K562 (cell line): ENCODE results near the gene CFAP298. TPM values are rescaled to one million over a fixed set of nuclear protein-coding genes. Genes with fewer than 3 reads are reported as not detected.

Source experiments
- MEF2D ChIP-seq: conservative IDR thresholded peaks from 2 replicates; pipeline ENCODE4 v1.6.1; 2016; ENCODE audit warnings: low read depth, missing genetic modification characterization, missing compliant biosample characterization
- NCOA2 ChIP-seq, 2 experiments: fragments of 450-650 bp; IDR thresholded peaks; 2 replicates each; pipeline ENCODE4 v1.6.1; 2018; ENCODE audit warnings: mild to moderate bottlenecking in 2 of 2, moderate library complexity in 1 of 2; ENCODE audit not compliant: partially characterized antibody in 2 of 2
- POU5F1 ChIP-seq: fragments of 150-350 bp; IDR thresholded peaks from 2 replicates; pipeline ENCODE4 v1.6.1; 2014; ENCODE audit warnings: borderline replicate concordance, low read length, low read depth, mild to moderate bottlenecking; ENCODE audit not compliant: partially characterized antibody
- RBM39 ChIP-seq: fragments of 200-400 bp; formaldehyde crosslinking; optimal IDR thresholded peaks from 2 replicates; pipeline ENCODE3; 2018; ENCODE audit warnings: low read depth, low read length
- RHOXF2B ChIP-seq: fragments of 250-450 bp; sonication (Bioruptor Pico); conservative IDR thresholded peaks from 2 replicates; pipeline ENCODE4 v1.5.1; 2021
- SP1 ChIP-seq: sonication (generic); formaldehyde crosslinking; IDR thresholded peaks from 2 replicates; pipeline ENCODE4 v1.8.1; 2022; ENCODE audit warnings: mild to moderate bottlenecking, missing genetic modification reagents
- SUPT5H ChIP-seq: fragments of 450-650 bp; IDR thresholded peaks from 2 replicates; pipeline ENCODE4 v1.6.1; 2016
- ZNF12 ChIP-seq: sonication (generic); formaldehyde crosslinking; IDR thresholded peaks from 2 replicates; pipeline ENCODE4 v1.4.0; 2020; ENCODE audit warnings: mild to moderate bottlenecking, missing genetic modification reagents
- ZNF707 ChIP-seq: fragments of 250-450 bp; sonication (Bioruptor Pico); conservative IDR thresholded peaks from 2 replicates; pipeline ENCODE4 v1.8.0; 2022; ENCODE audit warnings: inconsistent platforms, mild to moderate bottlenecking, moderate library complexity
- polyA plus RNA-seq, 8 experiments: library from polyadenylated mRNA; depleted of rRNA in 4 of 8; stranded (reverse) in 5 of 8; unstranded in 3 of 8; fragments of >200 nt; fragmentation: Nextera tagmentation in 2 of 8; fragmentation: Illumina TruSeq in 1 of 8; extraction: Ambion mirVana in 2 of 8; extraction: Trizol in 1 of 8; gene quantifications; 2 replicates each; pipeline versions ENCODE4 v1.2.1 to v1.2.3, GENCODE V29; 2011 to 2014; ENCODE audit warnings: inconsistent platforms in 1 of 8, missing spikeins in 1 of 8
- total RNA-seq, 7 experiments: library from RNA; depleted of rRNA in 6 of 7; stranded (reverse); fragments of >200 nt in 6 of 7; fragmentation: Illumina TruSeq in 2 of 7; extraction: Trizol in 2 of 7; gene quantifications; 2 replicates each; pipeline versions ENCODE4 v1.2.1 to v1.2.3, GENCODE V29; 2011 to 2021; ENCODE audit warnings: low replicate concordance in 1 of 7
- TF ChIP-seq, protein P1 (sequence below), 2 experiments: fragments of 450-650 bp; conservative IDR thresholded peaks; 2 replicates each; pipeline ENCODE4 v1.6.1; 2017; ENCODE audit warnings: mild to moderate bottlenecking in 2 of 2, moderate library complexity in 2 of 2
- TF ChIP-seq, protein P2 (sequence below), 2 experiments: fragments of 450-650 bp; IDR thresholded peaks; 2 replicates each; pipeline ENCODE4 v1.6.1; 2018; ENCODE audit warnings: mild to moderate bottlenecking in 2 of 2, low read depth in 1 of 2; ENCODE audit not compliant: partially characterized antibody in 2 of 2
- TF ChIP-seq, protein P3 (sequence below): sonication (generic); formaldehyde crosslinking; IDR thresholded peaks from 2 replicates; pipeline ENCODE4 v1.8.1; 2023; ENCODE audit warnings: mild to moderate bottlenecking, missing genetic modification reagents
- TF ChIP-seq, protein P4 (sequence below): fragments of 450-650 bp; IDR thresholded peaks from one replicate; pipeline ENCODE4 v1.6.1; 2018; ENCODE audit warnings: mild to moderate bottlenecking, moderate library complexity; ENCODE audit not compliant: partially characterized antibody
- TF ChIP-seq, protein P5 (sequence below): fragments of 250-450 bp; sonication (Bioruptor Pico); IDR thresholded peaks from 2 replicates; pipeline ENCODE4 v1.8.0; 2021; ENCODE audit warnings: moderate library complexity, mild to moderate bottlenecking, inconsistent platforms

Gene CFAP298
- total and polyA plus RNA-seq, 9 of the 15 experiments (the other 6 are each of a cell fraction or from before 2014, with no cell fraction given) = 31.4 to 178 (median 89.7) TPM

DNA sequence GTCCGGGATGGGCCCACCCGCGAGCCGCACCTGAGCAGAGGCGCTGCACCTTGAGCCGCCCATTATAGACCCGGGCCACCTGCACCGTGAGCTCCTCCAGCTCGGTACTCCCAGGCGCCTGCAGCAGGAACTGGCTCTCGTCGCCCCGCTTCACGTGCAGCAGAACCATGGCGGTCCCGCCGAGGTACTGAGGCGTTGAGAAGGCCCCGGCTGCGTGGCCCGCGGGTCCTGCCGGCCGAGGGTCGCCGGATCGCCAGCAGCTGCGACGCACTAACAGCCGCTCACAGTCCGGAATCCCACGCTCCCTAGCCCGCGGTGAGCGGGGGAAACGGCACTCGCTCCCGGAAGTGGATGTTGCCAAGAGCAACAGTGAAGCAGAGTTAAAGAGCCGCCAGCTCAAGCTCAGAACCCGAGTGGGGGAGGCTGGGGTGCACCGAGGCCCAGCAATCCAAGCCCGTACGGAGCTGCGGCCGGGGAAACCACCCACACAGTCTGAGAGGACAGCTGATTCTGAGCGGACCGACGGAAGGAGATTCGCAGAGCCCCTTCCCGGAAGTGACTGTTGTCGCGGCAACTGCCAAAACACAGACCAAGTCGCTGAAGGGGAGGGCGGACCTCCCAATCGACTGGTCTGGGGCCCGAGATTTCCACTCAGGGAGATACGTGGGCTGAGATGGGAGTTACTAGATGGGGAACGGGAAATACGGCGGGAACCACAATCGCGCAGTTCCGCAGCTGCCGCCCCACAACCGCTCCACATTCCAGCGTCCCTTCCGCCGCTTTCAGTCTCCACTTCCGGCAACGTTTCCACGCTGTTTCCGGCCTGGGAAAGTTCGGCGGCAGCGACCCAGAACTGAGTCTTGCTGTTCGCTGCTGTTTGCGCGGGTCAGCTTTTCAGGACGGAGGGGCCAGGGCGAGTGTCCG lies at the start of gene CFAP298 (continued):
- TF ChIP-seq, protein P1, sequence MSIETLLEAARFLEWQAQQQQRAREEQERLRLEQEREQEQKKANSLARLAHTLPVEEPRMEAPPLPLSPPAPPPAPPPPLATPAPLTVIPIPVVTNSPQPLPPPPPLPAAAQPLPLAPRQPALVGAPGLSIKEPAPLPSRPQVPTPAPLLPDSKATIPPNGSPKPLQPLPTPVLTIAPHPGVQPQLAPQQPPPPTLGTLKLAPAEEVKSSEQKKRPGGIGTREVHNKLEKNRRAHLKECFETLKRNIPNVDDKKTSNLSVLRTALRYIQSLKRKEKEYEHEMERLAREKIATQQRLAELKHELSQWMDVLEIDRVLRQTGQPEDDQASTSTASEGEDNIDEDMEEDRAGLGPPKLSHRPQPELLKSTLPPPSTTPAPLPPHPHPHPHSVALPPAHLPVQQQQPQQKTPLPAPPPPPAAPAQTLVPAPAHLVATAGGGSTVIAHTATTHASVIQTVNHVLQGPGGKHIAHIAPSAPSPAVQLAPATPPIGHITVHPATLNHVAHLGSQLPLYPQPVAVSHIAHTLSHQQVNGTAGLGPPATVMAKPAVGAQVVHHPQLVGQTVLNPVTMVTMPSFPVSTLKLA (conservative IDR thresholded peaks at IDR 0.05) = peak; percentile 99
- TF ChIP-seq SP1 = peak; percentile 77
- TF ChIP-seq, protein P2, sequence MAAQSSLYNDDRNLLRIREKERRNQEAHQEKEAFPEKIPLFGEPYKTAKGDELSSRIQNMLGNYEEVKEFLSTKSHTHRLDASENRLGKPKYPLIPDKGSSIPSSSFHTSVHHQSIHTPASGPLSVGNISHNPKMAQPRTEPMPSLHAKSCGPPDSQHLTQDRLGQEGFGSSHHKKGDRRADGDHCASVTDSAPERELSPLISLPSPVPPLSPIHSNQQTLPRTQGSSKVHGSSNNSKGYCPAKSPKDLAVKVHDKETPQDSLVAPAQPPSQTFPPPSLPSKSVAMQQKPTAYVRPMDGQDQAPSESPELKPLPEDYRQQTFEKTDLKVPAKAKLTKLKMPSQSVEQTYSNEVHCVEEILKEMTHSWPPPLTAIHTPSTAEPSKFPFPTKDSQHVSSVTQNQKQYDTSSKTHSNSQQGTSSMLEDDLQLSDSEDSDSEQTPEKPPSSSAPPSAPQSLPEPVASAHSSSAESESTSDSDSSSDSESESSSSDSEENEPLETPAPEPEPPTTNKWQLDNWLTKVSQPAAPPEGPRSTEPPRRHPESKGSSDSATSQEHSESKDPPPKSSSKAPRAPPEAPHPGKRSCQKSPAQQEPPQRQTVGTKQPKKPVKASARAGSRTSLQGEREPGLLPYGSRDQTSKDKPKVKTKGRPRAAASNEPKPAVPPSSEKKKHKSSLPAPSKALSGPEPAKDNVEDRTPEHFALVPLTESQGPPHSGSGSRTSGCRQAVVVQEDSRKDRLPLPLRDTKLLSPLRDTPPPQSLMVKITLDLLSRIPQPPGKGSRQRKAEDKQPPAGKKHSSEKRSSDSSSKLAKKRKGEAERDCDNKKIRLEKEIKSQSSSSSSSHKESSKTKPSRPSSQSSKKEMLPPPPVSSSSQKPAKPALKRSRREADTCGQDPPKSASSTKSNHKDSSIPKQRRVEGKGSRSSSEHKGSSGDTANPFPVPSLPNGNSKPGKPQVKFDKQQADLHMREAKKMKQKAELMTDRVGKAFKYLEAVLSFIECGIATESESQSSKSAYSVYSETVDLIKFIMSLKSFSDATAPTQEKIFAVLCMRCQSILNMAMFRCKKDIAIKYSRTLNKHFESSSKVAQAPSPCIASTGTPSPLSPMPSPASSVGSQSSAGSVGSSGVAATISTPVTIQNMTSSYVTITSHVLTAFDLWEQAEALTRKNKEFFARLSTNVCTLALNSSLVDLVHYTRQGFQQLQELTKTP (IDR thresholded peaks at IDR 0.05; ENCODE audit: low read depth in 1 of 2, partially characterized antibody in 2 of 2) = no peak
- TF ChIP-seq, protein P3, sequence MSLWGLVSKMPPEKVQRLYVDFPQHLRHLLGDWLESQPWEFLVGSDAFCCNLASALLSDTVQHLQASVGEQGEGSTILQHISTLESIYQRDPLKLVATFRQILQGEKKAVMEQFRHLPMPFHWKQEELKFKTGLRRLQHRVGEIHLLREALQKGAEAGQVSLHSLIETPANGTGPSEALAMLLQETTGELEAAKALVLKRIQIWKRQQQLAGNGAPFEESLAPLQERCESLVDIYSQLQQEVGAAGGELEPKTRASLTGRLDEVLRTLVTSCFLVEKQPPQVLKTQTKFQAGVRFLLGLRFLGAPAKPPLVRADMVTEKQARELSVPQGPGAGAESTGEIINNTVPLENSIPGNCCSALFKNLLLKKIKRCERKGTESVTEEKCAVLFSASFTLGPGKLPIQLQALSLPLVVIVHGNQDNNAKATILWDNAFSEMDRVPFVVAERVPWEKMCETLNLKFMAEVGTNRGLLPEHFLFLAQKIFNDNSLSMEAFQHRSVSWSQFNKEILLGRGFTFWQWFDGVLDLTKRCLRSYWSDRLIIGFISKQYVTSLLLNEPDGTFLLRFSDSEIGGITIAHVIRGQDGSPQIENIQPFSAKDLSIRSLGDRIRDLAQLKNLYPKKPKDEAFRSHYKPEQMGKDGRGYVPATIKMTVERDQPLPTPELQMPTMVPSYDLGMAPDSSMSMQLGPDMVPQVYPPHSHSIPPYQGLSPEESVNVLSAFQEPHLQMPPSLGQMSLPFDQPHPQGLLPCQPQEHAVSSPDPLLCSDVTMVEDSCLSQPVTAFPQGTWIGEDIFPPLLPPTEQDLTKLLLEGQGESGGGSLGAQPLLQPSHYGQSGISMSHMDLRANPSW (CRISPR knock-in tag) = no peak; the same call in 1 of the 2 replicates
- no peak for TF ChIP-seq POU5F1
- TF ChIP-seq MEF2D (tag) = no peak
- TF ChIP-seq, protein P4, sequence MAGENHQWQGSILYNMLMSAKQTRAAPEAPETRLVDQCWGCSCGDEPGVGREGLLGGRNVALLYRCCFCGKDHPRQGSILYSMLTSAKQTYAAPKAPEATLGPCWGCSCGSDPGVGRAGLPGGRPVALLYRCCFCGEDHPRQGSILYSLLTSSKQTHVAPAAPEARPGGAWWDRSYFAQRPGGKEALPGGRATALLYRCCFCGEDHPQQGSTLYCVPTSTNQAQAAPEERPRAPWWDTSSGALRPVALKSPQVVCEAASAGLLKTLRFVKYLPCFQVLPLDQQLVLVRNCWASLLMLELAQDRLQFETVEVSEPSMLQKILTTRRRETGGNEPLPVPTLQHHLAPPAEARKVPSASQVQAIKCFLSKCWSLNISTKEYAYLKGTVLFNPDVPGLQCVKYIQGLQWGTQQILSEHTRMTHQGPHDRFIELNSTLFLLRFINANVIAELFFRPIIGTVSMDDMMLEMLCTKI = no peak
- TF ChIP-seq RBM39 = no peak
- TF ChIP-seq ZNF12 (CRISPR knock-in tag) = no peak
- peak; percentile 84 for TF ChIP-seq SUPT5H
- no peak for TF ChIP-seq RHOXF2B (CRISPR knock-in tag)
- no peak for TF ChIP-seq ZNF707 (CRISPR knock-in tag)
- TF ChIP-seq NCOA2 (IDR thresholded peaks at IDR 0.05; ENCODE audit: partially characterized antibody in 2 of 2) = no peak
- TF ChIP-seq, protein P5, sequence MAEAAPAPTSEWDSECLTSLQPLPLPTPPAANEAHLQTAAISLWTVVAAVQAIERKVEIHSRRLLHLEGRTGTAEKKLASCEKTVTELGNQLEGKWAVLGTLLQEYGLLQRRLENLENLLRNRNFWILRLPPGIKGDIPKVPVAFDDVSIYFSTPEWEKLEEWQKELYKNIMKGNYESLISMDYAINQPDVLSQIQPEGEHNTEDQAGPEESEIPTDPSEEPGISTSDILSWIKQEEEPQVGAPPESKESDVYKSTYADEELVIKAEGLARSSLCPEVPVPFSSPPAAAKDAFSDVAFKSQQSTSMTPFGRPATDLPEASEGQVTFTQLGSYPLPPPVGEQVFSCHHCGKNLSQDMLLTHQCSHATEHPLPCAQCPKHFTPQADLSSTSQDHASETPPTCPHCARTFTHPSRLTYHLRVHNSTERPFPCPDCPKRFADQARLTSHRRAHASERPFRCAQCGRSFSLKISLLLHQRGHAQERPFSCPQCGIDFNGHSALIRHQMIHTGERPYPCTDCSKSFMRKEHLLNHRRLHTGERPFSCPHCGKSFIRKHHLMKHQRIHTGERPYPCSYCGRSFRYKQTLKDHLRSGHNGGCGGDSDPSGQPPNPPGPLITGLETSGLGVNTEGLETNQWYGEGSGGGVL = no peak
